Omental fat pad (tissue), 4 donors: ENCODE measurements around the gene NRTN. TPM values are rescaled to one million over a fixed set of nuclear protein-coding genes. Genes with fewer than 3 reads are reported as not detected.

ENCODE experiments used
- ATAC-seq: fragments of 150-250 bp; one replicate; pipeline ENCODE4 v1.9.1; 2016; ENCODE audit warnings: mild to moderate bottlenecking, moderate library complexity; ENCODE audit not compliant: low FRiP score
- DNase-seq: peaks from one replicate; pipeline ENCODE4 v3.0.0-alpha.2; 2019; ENCODE audit warnings: low spot score
- CTCF ChIP-seq, 3 donors: fragments of 450-650 bp; IDR thresholded peaks; one replicate each; pipeline ENCODE4 v1.5.1; 2016 to 2017; ENCODE audit warnings: antibody characterized with exemption in 3 of 3, mild to moderate bottlenecking in 3 of 3, moderate library complexity in 2 of 3
- total RNA-seq, 4 donors: library from RNA; depleted of rRNA; stranded (reverse); fragments of >200 nt; gene quantifications; one replicate each; pipeline ENCODE4 v1.1.0, GENCODE V29; 2016

NRTN gene
- total RNA-seq, 4 donors from 2014 or later = not detected

GRCh38 chr19:5824751-5825150 is 19.9 kb downstream of the NRTN start:
- no peak for TF ChIP-seq CTCF (IDR thresholded peaks at IDR 0.05)
- no peak for ATAC-seq

GRCh38 chr19:5825178-5825577 is 20.3 kb downstream of the NRTN start:
- DNase-seq = no peak
- ATAC-seq = no peak
- no peak for TF ChIP-seq CTCF (IDR thresholded peaks at IDR 0.05)

More at GRCh38 chr19:5824751-5825150, 19.9 kb downstream of the NRTN start:
- no peak for DNase-seq

- no peak for DNase-seq
- no peak for ATAC-seq
- no peak for TF ChIP-seq CTCF (IDR thresholded peaks at IDR 0.05)
Measured at GRCh38 chr19:5826531-5827341, 21.9 kb downstream of the NRTN start.

- TF ChIP-seq CTCF (IDR thresholded peaks at IDR 0.05) = no peak
- DNase-seq = no peak
Measured at GRCh38 chr19:5827342-5827890, 22.5 kb downstream of the NRTN start.

GRCh38 chr19:5827891-5828660 is 23.2 kb downstream of the NRTN start:
- peak; percentile 71 for ATAC-seq
- peak; percentile 65 for DNase-seq
- no peak for TF ChIP-seq CTCF (IDR thresholded peaks at IDR 0.05)

More at GRCh38 chr19:5827342-5827890, 22.5 kb downstream of the NRTN start:
- no peak for ATAC-seq

- TF ChIP-seq CTCF (IDR thresholded peaks at IDR 0.05) = no peak
- no peak for DNase-seq
- no peak for ATAC-seq
Measured at GRCh38 chr19:5828661-5829566, 24.0 kb downstream of the NRTN start.
